IMR-90 (cell line): ENCODE data around the gene NFYB. TPM values are rescaled to one million over a fixed set of nuclear protein-coding genes. Genes with fewer than 3 reads are reported as not detected.

Source experiments
- ATAC-seq: fragments of 200-7000 bp; cut with Tn5 transposase; 2 replicates; pipeline ENCODE4 v1.9.1; 2020; ENCODE audit warnings: low read depth, mild to moderate bottlenecking, moderate library complexity
- BruUV-seq: library from RNA; stranded (reverse); fragments of 400-500 nt; replicated peaks from 2 replicates; lab custom pipeline; 2021; lab: Mats Ljungman, UMichigan
- CTCF ChIA-PET: fragments of 300-600 bp; formaldehyde crosslinking; extraction: SDS; loops from one replicate; lab custom pipeline; 2021; ENCODE audit warnings: antibody characterized with exemption; lab: Yijun Ruan, JAX
- POLR2A ChIA-PET: fragments of 300-600 bp; sonication (Branson Sonifier 250); formaldehyde crosslinking; loops from one replicate; lab custom pipeline; 2022; ENCODE audit warnings: antibody characterized with exemption; ENCODE audit not compliant: unreplicated experiment; lab: Charles Lee
- DNase-seq: peaks from one replicate; pipeline ENCODE4 v3.0.0; 2013
- H2AFZ ChIP-seq: replicated peaks from 2 replicates; pipeline ENCODE3; 2013; ENCODE audit warnings: low read length, mild to moderate bottlenecking; ENCODE audit not compliant: poor library complexity
- H2AK5ac ChIP-seq: 2 replicates; pipeline ENCODE4 v1.6.1; 2013; ENCODE audit warnings: low read depth, low read length, inconsistent platforms
- H2AK9ac ChIP-seq: replicated peaks from 2 replicates; pipeline ENCODE3; 2013; ENCODE audit warnings: mild to moderate bottlenecking, low read depth, low read length, moderate library complexity; ENCODE audit not compliant: poor library complexity
- H2BK120ac ChIP-seq: 2 replicates; pipeline ENCODE4 v1.6.1; 2013; ENCODE audit warnings: low read depth, low read length, inconsistent platforms
- H2BK15ac ChIP-seq: 3 replicates; pipeline ENCODE4 v1.6.1; 2013; ENCODE audit warnings: low read depth, low read length, inconsistent platforms
- H2BK20ac ChIP-seq: 2 replicates; pipeline ENCODE4 v1.6.1; 2013; ENCODE audit warnings: low read depth, mild to moderate bottlenecking, inconsistent platforms, low read length, moderate library complexity
- H2BK5ac ChIP-seq: 2 replicates; pipeline ENCODE4 v1.6.1; 2013; ENCODE audit warnings: mild to moderate bottlenecking, low read depth, low read length, inconsistent platforms; ENCODE audit not compliant: poor library complexity, severe bottlenecking
- H3K14ac ChIP-seq: replicated peaks from 2 replicates; pipeline ENCODE4 v1.6.1; 2013; ENCODE audit warnings: low read depth, low read length, inconsistent platforms
- H3K18ac ChIP-seq: 2 replicates; pipeline ENCODE4 v1.6.1; 2013; ENCODE audit warnings: low read depth, low read length, control low read depth
- H3K23ac ChIP-seq: 2 replicates; pipeline ENCODE4 v1.6.1; 2013; ENCODE audit warnings: low read depth, low read length, inconsistent platforms
- H3K27ac ChIP-seq: 2 replicates; pipeline ENCODE4 v1.5.1; 2013; ENCODE audit warnings: mild to moderate bottlenecking, control low read depth, low read length; ENCODE audit not compliant: insufficient read depth
- H3K27me3 ChIP-seq: 2 replicates; pipeline ENCODE4 v1.6.1; 2013; ENCODE audit warnings: low read length; ENCODE audit not compliant: control insufficient read depth, insufficient read depth
- H3K36me3 ChIP-seq: 2 replicates; pipeline ENCODE4 v1.6.1; 2013; ENCODE audit warnings: low read length, mixed read lengths; ENCODE audit not compliant: control insufficient read depth, insufficient read depth
- H3K4ac ChIP-seq: 2 replicates; pipeline ENCODE4 v1.6.1; 2013; ENCODE audit warnings: low read depth, low read length, inconsistent platforms
- H3K4me1 ChIP-seq: 2 replicates; pipeline ENCODE4 v1.6.1; 2013; ENCODE audit warnings: low read length, mixed read lengths; ENCODE audit not compliant: control insufficient read depth, insufficient read depth
- H3K4me2 ChIP-seq: 2 replicates; pipeline ENCODE4 v1.6.1; 2013; ENCODE audit warnings: low read depth, mild to moderate bottlenecking, control low read depth, low read length, moderate library complexity
- H3K4me3 ChIP-seq: 2 replicates; pipeline ENCODE4 v1.5.1; 2013; ENCODE audit warnings: low read depth, mild to moderate bottlenecking, control low read depth, low read length, moderate library complexity; ENCODE audit not compliant: insufficient read depth
- H3K56ac ChIP-seq: 2 replicates; pipeline ENCODE4 v1.6.1; 2013; ENCODE audit warnings: low read length, inconsistent platforms; ENCODE audit not compliant: insufficient read depth; ENCODE audit errors: extremely low read depth
- H3K79me1 ChIP-seq, 2 experiments: 2 replicates each; pipeline ENCODE4 v1.6.1; 2013; ENCODE audit warnings: low read length in 2 of 2, inconsistent platforms in 1 of 2, low read depth in 1 of 2
- H3K9ac ChIP-seq: 2 replicates; pipeline ENCODE4 v1.6.1; 2013; ENCODE audit warnings: low read depth, low read length, control low read depth
- H3K9me1 ChIP-seq: 2 replicates; pipeline ENCODE4 v1.6.1; 2013; ENCODE audit warnings: low read length, inconsistent platforms; ENCODE audit not compliant: insufficient read depth
- H3K9me3 ChIP-seq: 2 replicates; pipeline ENCODE4 v1.6.1; 2013; ENCODE audit warnings: low read length; ENCODE audit not compliant: control insufficient read depth, insufficient read depth
- H4K20me1 ChIP-seq: 2 replicates; pipeline ENCODE4 v1.6.1; 2013; ENCODE audit warnings: low read length, inconsistent platforms; ENCODE audit not compliant: insufficient read depth
- H4K5ac ChIP-seq: 2 replicates; pipeline ENCODE4 v1.6.1; 2013; ENCODE audit warnings: mild to moderate bottlenecking, low read depth, low read length, control low read depth
- H4K8ac ChIP-seq, 2 experiments: 2 replicates each; pipeline ENCODE4 v1.6.1; 2013; ENCODE audit warnings: low read depth in 2 of 2, low read length in 2 of 2, control low read depth in 1 of 2, inconsistent platforms in 1 of 2
- H4K91ac ChIP-seq: 2 replicates; pipeline ENCODE4 v1.6.1; 2013; ENCODE audit warnings: low read depth, low read length, inconsistent platforms; ENCODE audit not compliant: insufficient read depth
- CEBPB ChIP-seq: IDR thresholded peaks from 2 replicates; pipeline ENCODE4 v1.6.1; 2012; ENCODE audit warnings: low read depth, low read length, improper control_type of control experiment
- POLR2A ChIP-seq: IDR thresholded peaks from 2 replicates; pipeline ENCODE4 v1.6.1; 2012; ENCODE audit warnings: mild to moderate bottlenecking, low read depth, low read length
- WGBS, 2 experiments: methylation state at CpG; one replicate each; pipeline versions ENCODE4 v1.1.5 to v1.1.7; 2013; ENCODE audit warnings: missing lambda C conversion rate in 2 of 2; ENCODE audit not compliant: insufficient read length in 1 of 2; ENCODE audit errors: extremely low coverage in 2 of 2; 5-methylcytosine and 5-hydroxymethylcytosine counted together
- dilution Hi-C: fragments of 300-500 bp; cut with HindIII; formaldehyde crosslinking; loops from one replicate; pipeline ENCODE4 v1.14.3; 2018; ENCODE audit warnings: low sequenced_read_pairs; ENCODE audit not compliant: unreplicated experiment
- in situ Hi-C: fragments of 300-500 bp; cut with MboI; formaldehyde crosslinking; loops from 3 replicates; pipeline ENCODE4 v1.14.3; 2019; ENCODE audit warnings: low sequenced_read_pairs, inconsistent platforms, mixed read lengths
- intact Hi-C: fragments of 100-400 bp; cut with micrococcal nuclease; formaldehyde crosslinking; loops from 2 replicates; pipeline ENCODE4 v1.10.0; 2022
- polyA plus RNA-seq, 3 experiments: library from polyadenylated mRNA; depleted of rRNA; stranded (reverse); fragments of >200 nt; gene quantifications; 2 replicates each; pipeline ENCODE4 v1.2.3, GENCODE V29; 2012; ENCODE audit warnings: low replicate concordance in 1 of 3
- total RNA-seq: library from RNA; depleted of rRNA; stranded (reverse); fragments of >200 nt; gene quantifications from 2 replicates; pipeline ENCODE4 v1.2.3, GENCODE V29; 2012

Gene NFYB
- total and polyA plus RNA-seq, 2 of the 4 experiments (the other 2 are of a cell fraction): 22.2 to 28.4 TPM

DNA sequence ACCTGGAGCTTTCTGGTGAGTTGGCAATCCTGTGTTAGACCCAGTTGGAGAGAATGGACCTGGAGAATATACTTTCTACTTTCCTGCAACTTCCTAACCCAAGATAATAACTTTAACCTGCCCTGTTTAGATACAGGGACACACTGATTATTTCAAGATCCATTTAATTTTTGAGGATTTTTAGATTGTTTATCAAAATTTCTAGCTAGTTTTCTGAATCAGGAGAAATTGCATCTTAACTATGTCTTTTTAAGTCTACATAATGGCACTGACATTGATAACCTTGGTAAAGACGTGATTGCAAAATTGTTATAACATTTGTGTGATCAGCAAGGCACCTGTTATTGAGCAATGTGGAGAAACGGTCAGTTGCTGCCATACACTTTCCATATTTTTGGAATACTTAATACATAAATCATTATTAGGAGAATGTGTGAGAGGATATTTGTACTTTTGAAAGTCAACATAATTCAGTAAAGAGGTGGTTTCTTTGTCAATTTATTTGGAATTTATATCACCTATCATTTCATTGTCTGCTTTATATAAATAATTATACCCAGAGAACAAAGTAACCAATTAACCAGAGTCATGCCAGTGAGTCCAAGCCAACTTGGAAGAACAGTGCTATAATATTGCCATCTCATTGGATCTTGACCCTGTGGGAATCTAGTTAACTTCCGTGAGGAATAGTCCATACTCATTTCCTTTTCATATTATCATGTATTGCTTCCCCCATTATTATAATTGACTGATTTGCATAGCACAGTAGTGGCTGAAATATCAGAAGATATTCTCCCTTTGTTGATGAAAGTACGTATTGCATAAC is 28.4 kb downstream of the NFYB start:
- intact Hi-C loops: loop anchor here (1.0 to 2.0 kb wide), 4 partner anchors 45 to 231 kb away; partner anchors contain the start of gene HCFC2
- Histone ChIP-seq H2BK5ac (peak overlapping the region; percentile 14), H4K8ac (no peak overlapping the region), H2AK5ac (no peak overlapping the region), H2AFZ (no peak overlapping the region), H3K9me1 (peaks cover 2% of the 10 kb centered on the region; the same call in 1 of the 2 replicates), H3K4ac (no peak overlapping the region), H3K18ac (no peak overlapping the region), H2BK15ac (no peak overlapping the region), H4K20me1 (no peaks in the 10 kb centered on the region), H3K4me3 (no peak overlapping the region), H4K5ac (no peak overlapping the region), H2BK20ac (no peak overlapping the region), H3K23ac (no peak overlapping the region), H3K27me3 (no peaks in the 10 kb centered on the region), H3K9me3 (no peaks in the 10 kb centered on the region), H3K4me2 (no peak overlapping the region), H2AK9ac (no peak overlapping the region), H3K27ac (no peak overlapping the region), H3K36me3 (peaks cover 2% of the 10 kb centered on the region; the same call in 1 of the 2 replicates), H3K56ac (no peak overlapping the region), H3K4me1 (peaks cover 2% of the 10 kb centered on the region; the same call in 1 of the 2 replicates), H3K79me1 (peaks cover 0 to 15% of the 10 kb centered on the region in 2 experiments; a peak in 2 of 4 replicates), H2BK120ac (no peak overlapping the region), H4K91ac (no peak overlapping the region), H3K14ac (no peak overlapping the region), H3K9ac (no peak overlapping the region)
- dilution Hi-C loops: no loop called here
- DNase-seq (no peak), ATAC-seq (no peak)
- TF ChIP-seq POLR2A (no peak), CEBPB (peak; percentile 43; the same call in 1 of the 2 replicates)
- in situ Hi-C loops: loop anchor here (10.0 kb wide), 1 partner anchor 225 kb away; no protein-coding TSS in a partner anchor
- POLR2A ChIA-PET: interaction anchor here (1.6 kb wide), 1 partner anchor 136 kb away, joined by 7 read pairs; no protein-coding TSS in a partner anchor
- WGBS, 2 experiments: no CpG with 5 or more reads among the region's 4 CpGs
- CTCF ChIA-PET: interaction anchor here (0.6 to 2.6 kb wide), 18 partner anchors 9 to 231 kb away, joined by 3 to 11 read pairs (median 5); partner anchors contain the start of genes HCFC2 and TDG
- no TSS peak for BruUV-seq
